Suprapubic skin (tissue), 4 donors: ENCODE data around the gene RERE.

ENCODE experiments used
- CTCF ChIP-seq, 2 donors: fragments of 200-600 bp in 1 of 2; fragments of 450-650 bp in 1 of 2; sonication (generic) in 1 of 2; IDR thresholded peaks; one replicate each; pipeline ENCODE4 v1.5.1; 2016 to 2019; ENCODE audit warnings: antibody characterized with exemption in 2 of 2, mild to moderate bottlenecking in 1 of 2, moderate library complexity in 1 of 2
- EP300 ChIP-seq: sonication (generic); formaldehyde crosslinking; IDR thresholded peaks from one replicate; pipeline ENCODE4 v1.6.1; 2017; ENCODE audit warnings: antibody characterized with exemption
- POLR2A ChIP-seq, 2 donors: fragments of 450-650 bp; IDR thresholded peaks; one replicate each; pipeline ENCODE4 v1.6.1; 2017; ENCODE audit warnings: antibody characterized with exemption in 2 of 2, mild to moderate bottlenecking in 2 of 2, moderate library complexity in 2 of 2
- POLR2AphosphoS5 ChIP-seq, 3 donors: sonication (generic); formaldehyde crosslinking; IDR thresholded peaks; one replicate each; pipeline ENCODE4 v1.6.1; 2017; ENCODE audit warnings: antibody characterized with exemption in 3 of 3

GRCh38 chr1:8460132-8460544 is 357.3 kb downstream of the RERE start:
- TF ChIP-seq CTCF (IDR thresholded peaks at IDR 0.05) (no peak), POLR2A (IDR thresholded peaks at IDR 0.05) (no peak), EP300 (no peak), POLR2AphosphoS5 (IDR thresholded peaks at IDR 0.05) (no peak)
